Neuronal stem cell (in vitro differentiated cells): Measurements from ENCODE around the gene AAMP.
A peak's percentile ranks its signal among the peaks of the same experiment; 100 is the strongest.

Source experiments
- DNase-seq: peaks from one replicate; pipeline ENCODE4 v3.0.0-alpha.2; 2013; ENCODE audit warnings: low spot score
- H2AFZ ChIP-seq: one replicate; pipeline ENCODE4 v1.6.1; 2013; ENCODE audit warnings: mild to moderate bottlenecking, low read length, inconsistent platforms
- H2AK5ac ChIP-seq: 2 replicates; pipeline ENCODE4 v1.6.1; 2013; ENCODE audit warnings: low read depth, mild to moderate bottlenecking, inconsistent platforms, low read length, moderate library complexity, mixed read lengths
- H2BK120ac ChIP-seq: 2 replicates; pipeline ENCODE4 v1.6.1; 2013; ENCODE audit warnings: low read depth, mild to moderate bottlenecking, inconsistent platforms, low read length, moderate library complexity, mixed read lengths
- H2BK12ac ChIP-seq: one replicate; pipeline ENCODE4 v1.6.1; 2013; ENCODE audit warnings: low read length, inconsistent platforms
- H2BK15ac ChIP-seq: 2 replicates; pipeline ENCODE4 v1.6.1; 2013; ENCODE audit warnings: mild to moderate bottlenecking, low read length, inconsistent platforms, mixed read lengths
- H2BK5ac ChIP-seq: one replicate; pipeline ENCODE4 v1.6.1; 2013; ENCODE audit warnings: inconsistent platforms, mild to moderate bottlenecking, low read length, moderate library complexity
- H3K14ac ChIP-seq: one replicate; pipeline ENCODE4 v1.6.1; 2013; ENCODE audit warnings: low read length, inconsistent platforms
- H3K18ac ChIP-seq: 2 replicates; pipeline ENCODE4 v1.6.1; 2013; ENCODE audit warnings: low read length, inconsistent platforms
- H3K23ac ChIP-seq: 2 replicates; pipeline ENCODE4 v1.6.1; 2013; ENCODE audit warnings: low read depth, mild to moderate bottlenecking, mixed read lengths, low read length, inconsistent platforms; ENCODE audit not compliant: poor library complexity
- H3K27ac ChIP-seq: replicated peaks from 3 replicates; pipeline ENCODE4 v1.5.1; 2013; ENCODE audit warnings: low read length, inconsistent platforms
- H3K27me3 ChIP-seq, 3 experiments: 2 replicates each; pipeline ENCODE4 v1.6.1; 2013; ENCODE audit warnings: low read length in 3 of 3, mild to moderate bottlenecking in 2 of 3, inconsistent platforms in 1 of 3, low read depth in 1 of 3, mixed read lengths in 1 of 3, moderate library complexity in 1 of 3; ENCODE audit not compliant: control insufficient read depth in 3 of 3, insufficient read depth in 3 of 3
- H3K36me3 ChIP-seq, 2 donors: replicated peaks in 1 of 2; 2 replicates each; pipeline ENCODE4 v1.6.1; 2013; ENCODE audit warnings: low read length in 2 of 2; ENCODE audit not compliant: control insufficient read depth in 2 of 2, insufficient read depth in 2 of 2
- H3K4ac ChIP-seq: 2 replicates; pipeline ENCODE4 v1.6.1; 2013; ENCODE audit warnings: inconsistent platforms, mild to moderate bottlenecking, low read length, moderate library complexity
- H3K4me1 ChIP-seq, 2 donors: 1 replicate in 1 of 2; 2 replicates in 1 of 2; pipeline ENCODE4 v1.6.1; 2013; ENCODE audit warnings: low read length in 2 of 2, low read depth in 1 of 2; ENCODE audit not compliant: control insufficient read depth in 2 of 2, insufficient read depth in 1 of 2
- H3K4me2 ChIP-seq: one replicate; pipeline ENCODE4 v1.6.1; 2013; ENCODE audit warnings: mild to moderate bottlenecking, low read length, inconsistent platforms; ENCODE audit not compliant: insufficient read depth, poor library complexity, severe bottlenecking
- H3K4me3 ChIP-seq, 2 donors: 2 replicates each; pipeline ENCODE4 v1.5.1; 2013; ENCODE audit warnings: low read length in 2 of 2, mild to moderate bottlenecking in 2 of 2, inconsistent platforms in 1 of 2, moderate library complexity in 1 of 2
- H3K79me1 ChIP-seq: one replicate; pipeline ENCODE4 v1.6.1; 2013; ENCODE audit warnings: low read depth, mild to moderate bottlenecking, inconsistent platforms, low read length, moderate library complexity
- H3K9ac ChIP-seq: one replicate; pipeline ENCODE4 v1.6.1; 2013; ENCODE audit warnings: mild to moderate bottlenecking, low read depth, low read length, inconsistent platforms; ENCODE audit not compliant: poor library complexity
- H3K9me3 ChIP-seq, 2 donors: replicated peaks in 1 of 2; 2 replicates each; pipeline versions ENCODE3 to v1.6.1; 2013; ENCODE audit warnings: low read length in 2 of 2, mild to moderate bottlenecking in 2 of 2, inconsistent platforms in 1 of 2, low read depth in 1 of 2, mixed read lengths in 1 of 2, moderate library complexity in 1 of 2; ENCODE audit not compliant: control insufficient read depth in 2 of 2, insufficient read depth in 1 of 2
- H4K8ac ChIP-seq: one replicate; pipeline ENCODE4 v1.6.1; 2013; ENCODE audit warnings: low read depth, mild to moderate bottlenecking, inconsistent platforms, low read length, moderate library complexity
- H4K91ac ChIP-seq: one replicate; pipeline ENCODE4 v1.6.1; 2013; ENCODE audit warnings: low read length, low read depth, mild to moderate bottlenecking, inconsistent platforms; ENCODE audit not compliant: poor library complexity
- WGBS, 2 donors: extraction: QIAGEN DNeasy Blood & Tissue Kit; methylation state at CpG; one replicate each; pipeline ENCODE4 v1.1.7; 2013; ENCODE audit warnings: missing lambda C conversion rate in 2 of 2, mixed read lengths in 1 of 2; ENCODE audit not compliant: insufficient read length in 2 of 2, insufficient replicate concordance in 1 of 2; ENCODE audit errors: extremely low coverage in 2 of 2; 5-methylcytosine and 5-hydroxymethylcytosine counted together

AAMP gene

DNA sequence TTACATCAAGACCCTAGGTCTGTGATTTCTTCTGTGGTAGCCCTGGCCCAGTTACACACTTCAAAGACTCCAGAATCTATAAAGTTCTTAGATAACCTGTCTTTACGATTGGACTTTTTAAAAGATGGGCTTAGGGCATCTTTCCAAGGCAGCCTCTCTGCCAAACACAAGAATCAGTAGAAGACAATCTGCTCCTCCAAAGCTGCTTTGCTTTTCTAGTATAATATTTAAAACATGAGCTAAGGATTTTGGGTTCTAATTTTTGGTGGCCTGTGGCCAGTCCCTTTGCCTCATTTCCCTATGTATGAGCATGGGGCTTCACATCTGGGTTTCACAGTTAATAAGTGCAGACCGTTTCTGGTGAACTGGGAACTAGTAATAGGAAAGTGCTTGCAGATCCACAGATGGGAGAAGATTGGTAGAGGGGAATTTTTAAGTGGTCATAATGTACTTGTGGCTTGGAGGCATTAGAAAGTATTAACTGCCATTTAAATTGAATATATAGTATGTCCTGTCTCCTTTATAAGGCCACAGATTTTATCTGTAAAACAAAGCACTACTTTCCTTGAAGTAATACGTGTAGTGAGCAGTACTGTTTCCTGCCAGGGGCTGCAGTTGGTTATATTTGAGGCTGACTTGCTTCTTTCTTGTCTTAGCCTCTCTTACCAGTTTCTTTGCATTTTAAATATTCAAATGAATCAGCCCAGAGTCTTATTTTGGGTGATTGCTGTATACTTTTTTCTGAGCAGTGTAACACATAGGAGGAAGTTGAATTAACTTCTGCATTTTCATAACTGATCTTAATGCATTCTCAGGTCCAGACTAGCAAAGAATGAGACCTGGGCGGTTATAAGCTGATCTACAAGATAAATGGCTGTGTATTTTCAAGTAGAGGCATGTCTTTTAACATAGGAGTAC lies 51.4 kb downstream of the AAMP start:
- Histone ChIP-seq H3K18ac (no peak overlapping the region), H3K9me3 (no peaks in the 10 kb centered on the region), H3K4ac (no peak overlapping the region), H3K36me3 (peaks cover 0 to 43% of the 10 kb centered on the region in 2 donors), H2BK5ac (no peak overlapping the region), H2BK12ac (no peak overlapping the region), H3K27ac (no peak overlapping the region), H3K4me3 (peak overlapping the region; percentile 90 to 100), H4K8ac (no peak overlapping the region), H3K27me3 (peaks cover 0 to 2% (median 0%) of the 10 kb centered on the region in 3 experiments), H3K9ac (no peak overlapping the region), H3K4me2 (peak overlapping the region; percentile 59), H2AK5ac (no peak overlapping the region), H3K23ac (no peak overlapping the region), H3K79me1 (peaks cover 7% of the 10 kb centered on the region), H3K14ac (no peak overlapping the region), H2BK120ac (no peak overlapping the region), H2AFZ (no peak overlapping the region), H3K4me1 (peaks cover 2 to 4% of the 10 kb centered on the region in 2 donors), H4K91ac (no peak overlapping the region), H2BK15ac (no peak overlapping the region)
- no peak for DNase-seq
- WGBS, 2 donors, result no CpG with 5 or more reads among the region's 4 CpGs

- Histone ChIP-seq H3K9me3 (no peaks in the 10 kb centered on the region), H2BK15ac (no peak overlapping the region), H2BK120ac (no peak overlapping the region), H3K4me3 (peak overlapping the region; percentile 90 to 100), H3K4me1 (peaks cover 2 to 4% of the 10 kb centered on the region in 2 donors), H4K8ac (no peak overlapping the region), H3K14ac (peak overlapping the region; percentile 84), H3K27ac (peak overlapping the region; percentile 23), H2BK5ac (peak overlapping the region; percentile 96), H3K79me1 (peaks cover 7% of the 10 kb centered on the region), H3K36me3 (peaks cover 0 to 33% of the 10 kb centered on the region in 2 donors), H3K27me3 (no peaks in the 10 kb centered on the region), H3K4ac (no peak overlapping the region), H4K91ac (no peak overlapping the region), H2BK12ac (no peak overlapping the region), H3K23ac (peak overlapping the region; percentile 90), H2AK5ac (peak overlapping the region; percentile 93), H3K9ac (peak overlapping the region; percentile 95), H2AFZ (peak overlapping the region; percentile 91), H3K18ac (peak overlapping the region; percentile 97), H3K4me2 (peak overlapping the region; percentile 59)
- DNase-seq, result peak; percentile 31
- WGBS, 2 donors, result no CpG with 5 or more reads among the region's 47 CpGs
Observed at GRCh38 chr2:218217360-218218267, 52.3 kb downstream of the AAMP start.

- peak within 1 kb of the TSS; percentile 70 for H3K4me2 ChIP-seq
- DNase-seq, result peak; percentile 87
- H3K9me3 ChIP-seq, result no peaks in the 10 kb centered on the region
- peak within 1 kb of the TSS; percentile 97 for H3K18ac ChIP-seq
- H2AFZ ChIP-seq, result peak within 1 kb of the TSS; percentile 91
- peak within 1 kb of the TSS; percentile 67 for H4K8ac ChIP-seq
- H2AK5ac ChIP-seq, result peak within 1 kb of the TSS; percentile 93
- peak within 1 kb of the TSS; percentile 52 for H3K27ac ChIP-seq
- no peaks in the 10 kb centered on the region for H3K27me3 ChIP-seq
- peak within 1 kb of the TSS; percentile 84 for H3K14ac ChIP-seq
- no CpG with 5 or more reads among the region's 60 CpGs for WGBS, 2 donors
- peaks cover 7% of the 10 kb centered on the region for H3K79me1 ChIP-seq
- H3K23ac ChIP-seq, result peak within 1 kb of the TSS; percentile 90
- H3K4me1 ChIP-seq, result peaks cover 2 to 4% of the 10 kb centered on the region in 2 donors
- no peak within 1 kb of the TSS for H3K4ac ChIP-seq
- H2BK15ac ChIP-seq, result no peak within 1 kb of the TSS
- peak within 1 kb of the TSS; percentile 96 for H2BK5ac ChIP-seq
- H2BK120ac ChIP-seq, result no peak within 1 kb of the TSS
- H2BK12ac ChIP-seq, result no peak within 1 kb of the TSS
- H3K36me3 ChIP-seq, result peaks cover 0 to 27% of the 10 kb centered on the region in 2 donors
- H3K4me3 ChIP-seq, result peak within 1 kb of the TSS; percentile 90 to 100
- peak within 1 kb of the TSS; percentile 95 for H3K9ac ChIP-seq
- no peak within 1 kb of the TSS for H4K91ac ChIP-seq
Observed at GRCh38 chr2:218216674-218217359, 53.1 kb downstream of the AAMP start, which contains the start of gene ARPC2. ARPC2 (plus strand) TSS chr2:218217189; CDS start chr2:218217471, 282 bp downstream.
